GM19238 (cell line): ENCODE data around the gene TMEM45B.
A peak's percentile ranks its signal among the peaks of the same experiment; 100 is the strongest.
"Not testable (repeated sequence)": the region's sequence is repeated elsewhere in the genome, so short reads cannot be mapped to it uniquely, and the experiment has no call there.

ENCODE experiments used
- DNase-seq: peaks from one replicate; pipeline ENCODE4 v3.0.0; 2011; ENCODE audit warnings: low spot score; ENCODE audit not compliant: insufficient read length

TMEM45B gene

GRCh38 chr11:129852125-129852740, 36.6 kb downstream of the TMEM45B start:
- DNase-seq = no peak

- DNase-seq = no peak
Measured at GRCh38 chr11:129853518-129854231, 38.0 kb downstream of the TMEM45B start.

GRCh38 chr11:129854232-129854805, 38.7 kb downstream of the TMEM45B start:
- no peak for DNase-seq

- no peak for DNase-seq
Measured at GRCh38 chr11:129855086-129855485, 39.4 kb downstream of the TMEM45B start.

GRCh38 chr11:129856036-129856435, 40.4 kb downstream of the TMEM45B start:
- no peak for DNase-seq

GRCh38 chr11:129861702-129862522, 46.3 kb downstream of the TMEM45B start:
- no peak for DNase-seq

GRCh38 chr11:129864811-129865210, 49.2 kb downstream of the TMEM45B start:
- DNase-seq = no peak

GRCh38 chr11:129865701-129866100, 50.1 kb downstream of the TMEM45B start:
- no peak for DNase-seq

- no peak for DNase-seq
Measured at GRCh38 chr11:129866311-129866710, 50.7 kb downstream of the TMEM45B start.

- DNase-seq = not testable (repeated sequence)
Measured at GRCh38 chr11:129868626-129869025, 53.0 kb downstream of the TMEM45B start.

- DNase-seq = no peak
Measured at GRCh38 chr11:129871914-129872313, 56.3 kb downstream of the TMEM45B start.

- DNase-seq = no peak
Measured at GRCh38 chr11:129880311-129880710, 64.7 kb downstream of the TMEM45B start.

GRCh38 chr11:129881570-129882170, 66.0 kb downstream of the TMEM45B start:
- peak; percentile 19 for DNase-seq

GRCh38 chr11:129884581-129884980, 68.9 kb downstream of the TMEM45B start:
- no peak for DNase-seq

GRCh38 chr11:129885381-129885780, 69.7 kb downstream of the TMEM45B start:
- no peak for DNase-seq

GRCh38 chr11:129888451-129888850, 72.8 kb downstream of the TMEM45B start:
- no peak for DNase-seq

GRCh38 chr11:129894278-129895125, 78.9 kb downstream of the TMEM45B start:
- DNase-seq = no peak

GRCh38 chr11:129895126-129896041, 79.7 kb downstream of the TMEM45B start, which contains the start of gene NFRKB:
Gene NFRKB (minus strand): TSS chr11:129895578. CDS start chr11:129892849, 2,729 bp downstream.
- peak; percentile 92 for DNase-seq

- no peak for DNase-seq
Measured at GRCh38 chr11:129896062-129896461, 80.4 kb downstream of the TMEM45B start.
